HepG2 (cell line): ENCODE results near the gene MAJIN. TPM values are rescaled to one million over a fixed set of nuclear protein-coding genes. Genes with fewer than 3 reads are reported as not detected.

Experiments used
- ATAC-seq: fragments of 200-7000 bp; cut with Tn5 transposase; 3 replicates; pipeline ENCODE4 v1.9.1; 2020; ENCODE audit warnings: mild to moderate bottlenecking, moderate library complexity
- BruUV-seq: library from RNA; stranded (reverse); fragments of 400-500 nt; replicated peaks from 2 replicates; lab custom pipeline; 2021; lab: Mats Ljungman, UMichigan
- CTCF ChIA-PET: fragments of 300-600 bp; formaldehyde crosslinking; extraction: SDS; loops from one replicate; lab custom pipeline; 2021; ENCODE audit warnings: low total read pairs, inconsistent platforms, low intra/inter-chr PET ratio; lab: Yijun Ruan, JAX
- POLR2A ChIA-PET: fragments of 350-600 bp; sonication (Branson Sonifier 250); formaldehyde crosslinking; loops from one replicate; lab custom pipeline; 2020; ENCODE audit warnings: antibody characterized with exemption, inconsistent platforms; lab: Yijun Ruan, JAX
- DNase-seq: peaks from one replicate; pipeline ENCODE4 v3.0.0-alpha.2; 2015; ENCODE audit warnings: low spot score
- FAIRE-seq: peaks from 3 replicates; lab custom pipeline; 2011; peaks lifted over from hg19 to GRCh38; lab: Jason Lieb, UNC
- H2AFZ ChIP-seq: one replicate; pipeline ENCODE4 v1.6.1; 2011; ENCODE audit warnings: low read length, inconsistent platforms
- H3K27ac ChIP-seq: fragments of 300-600 bp; 3 replicates; pipeline ENCODE4 v1.8.0; 2011; ENCODE audit warnings: mixed run types, mild to moderate bottlenecking, mixed read lengths, low read length, inconsistent platforms; ENCODE audit not compliant: insufficient read depth; ENCODE audit errors: extremely low read length
- H3K27me3 ChIP-seq, 2 experiments: fragments of 200-600 bp in 1 of 2; 2 replicates in 1 of 2; 3 replicates in 1 of 2; pipeline versions ENCODE4 v1.6.0 to v1.8.0; 2011; ENCODE audit warnings: low read length in 2 of 2, mild to moderate bottlenecking in 2 of 2, moderate library complexity in 2 of 2, inconsistent platforms in 1 of 2; ENCODE audit not compliant: insufficient read depth in 2 of 2, control insufficient read depth in 1 of 2
- H3K36me3 ChIP-seq, 2 experiments: fragments of 200-600 bp in 1 of 2; replicated peaks in 1 of 2; 2 replicates in 1 of 2; 3 replicates in 1 of 2; pipeline versions ENCODE4 v1.5.1 to v1.8.0; 2011; ENCODE audit warnings: low read length in 2 of 2, inconsistent platforms in 1 of 2; ENCODE audit not compliant: insufficient read depth in 2 of 2, control insufficient read depth in 1 of 2
- H3K4me1 ChIP-seq: 2 replicates; pipeline ENCODE4 v1.5.1; 2012; ENCODE audit warnings: low read length, inconsistent platforms; ENCODE audit not compliant: insufficient read depth
- H3K4me2 ChIP-seq: 2 replicates; pipeline ENCODE4 v1.6.0; 2011; ENCODE audit warnings: low read depth, low read length, inconsistent platforms
- H3K4me3 ChIP-seq, 3 experiments: fragments of 200-600 bp in 1 of 3; sonication (generic), shearing (Covaris generic) in 1 of 3; replicated peaks in 1 of 3; 2 replicates each; pipeline ENCODE4 v1.5.1; 2011 to 2016; ENCODE audit warnings: low read length in 3 of 3, inconsistent platforms in 2 of 3, low read depth in 2 of 3, mild to moderate bottlenecking in 2 of 3, control low read depth in 1 of 3, mixed read lengths in 1 of 3; ENCODE audit not compliant: insufficient read depth in 1 of 3
- H3K79me2 ChIP-seq: one replicate; pipeline ENCODE4 v1.6.1; 2011; ENCODE audit warnings: low read length, inconsistent platforms; ENCODE audit not compliant: insufficient read depth
- H3K9ac ChIP-seq: 2 replicates; pipeline ENCODE4 v1.6.0; 2011; ENCODE audit warnings: mild to moderate bottlenecking, low read depth, low read length, inconsistent platforms; ENCODE audit not compliant: insufficient read depth
- H3K9me3 ChIP-seq: 2 replicates; pipeline ENCODE4 v1.5.1; 2012; ENCODE audit warnings: mild to moderate bottlenecking, low read length
- H4K20me1 ChIP-seq: 2 replicates; pipeline ENCODE4 v1.6.0; 2011; ENCODE audit warnings: inconsistent platforms, mild to moderate bottlenecking, low read length, moderate library complexity; ENCODE audit not compliant: insufficient read depth
- AGO2 ChIP-seq: fragments of 200-400 bp; formaldehyde crosslinking; optimal IDR thresholded peaks from 2 replicates; pipeline ENCODE3; 2017; ENCODE audit warnings: mild to moderate bottlenecking, low read depth, low read length, moderate library complexity
- CREBL2 ChIP-seq: sonication (generic); formaldehyde crosslinking; IDR thresholded peaks from 2 replicates; pipeline ENCODE4 v1.8.1; 2023; ENCODE audit warnings: missing genetic modification reagents, mild to moderate bottlenecking, borderline replicate concordance
- PRMT3 ChIP-seq: sonication (generic); formaldehyde crosslinking; IDR thresholded peaks from 2 replicates; pipeline ENCODE4 v1.8.1; 2022; ENCODE audit warnings: low read depth, mild to moderate bottlenecking, moderate library complexity, missing genetic modification reagents, borderline replicate concordance
- SOX5 ChIP-seq: IDR thresholded peaks from 2 replicates; pipeline ENCODE4 v1.6.1; 2016; ENCODE audit warnings: borderline replicate concordance
- ZKSCAN8 ChIP-seq: IDR thresholded peaks from 2 replicates; pipeline ENCODE4 v1.6.1; 2016; ENCODE audit warnings: borderline replicate concordance, missing genetic modification reagents, missing compliant biosample characterization
- ZNF280B ChIP-seq: sonication (generic); formaldehyde crosslinking; IDR thresholded peaks from 2 replicates; pipeline ENCODE4 v1.5.0; 2020; ENCODE audit warnings: missing genetic modification reagents, mild to moderate bottlenecking, borderline replicate concordance
- WGBS: methylation state at CpG from one replicate; pipeline ENCODE4 v1.1.6; 2017; ENCODE audit warnings: low lambda C conversion rate; 5-methylcytosine and 5-hydroxymethylcytosine counted together
- in situ Hi-C: cut with HindIII; loops from 2 replicates; pipeline ENCODE4 v1.10.0; 2017; ENCODE audit warnings: low pct_unique_long_range_greater_than_20kb; ENCODE audit not compliant: extremely low pct_ligation_motif_present
- intact Hi-C: fragments of 100-400 bp; cut with micrococcal nuclease; formaldehyde crosslinking; loops from one replicate; pipeline ENCODE4 v1.10.0; 2022; ENCODE audit not compliant: unreplicated experiment
- polyA plus RNA-seq, 8 experiments: library from polyadenylated mRNA; depleted of rRNA in 3 of 8; stranded (reverse) in 7 of 8; unstranded in 1 of 8; fragments of >200 nt; fragmentation: Illumina TruSeq in 4 of 8; extraction: Trizol in 4 of 8; gene quantifications; 2 replicates each; pipeline versions ENCODE4 v1.2.1 to v1.2.3, GENCODE V29; 2011 to 2016; ENCODE audit warnings: low read depth in 4 of 8, missing spikeins in 1 of 8, mixed read lengths in 1 of 8; ENCODE audit not compliant: insufficient read depth in 1 of 8
- total RNA-seq, 5 experiments: library from RNA; depleted of rRNA; stranded (reverse); fragments of >200 nt; fragmentation: Illumina TruSeq; extraction: Trizol; gene quantifications; 2 replicates each; pipeline ENCODE4 v1.2.3, GENCODE V29; 2016; ENCODE audit warnings: low read depth in 1 of 5
- TF ChIP-seq, protein P1 (sequence below): sonication (generic); formaldehyde crosslinking; IDR thresholded peaks from 2 replicates; pipeline ENCODE4 v1.5.0; 2020; ENCODE audit warnings: mild to moderate bottlenecking, missing genetic modification reagents, borderline replicate concordance

MAJIN gene
- total and polyA plus RNA-seq, 2 of the 13 experiments (the other 11 are each of a cell fraction or from before 2014, with no cell fraction given), result not detected

- Histone ChIP-seq H3K27me3 (no peaks in the 10 kb centered on the region), H3K4me3 (no peak overlapping the region), H3K4me1 (peaks cover 69% of the 10 kb centered on the region), H3K27ac (no peak overlapping the region), H3K4me2 (no peak overlapping the region), H3K9me3 (no peaks in the 10 kb centered on the region), H3K36me3 (no peaks in the 10 kb centered on the region), H3K79me2 (no peaks in the 10 kb centered on the region), H3K9ac (no peak overlapping the region), H2AFZ (no peak overlapping the region), H4K20me1 (no peaks in the 10 kb centered on the region)
- in situ Hi-C loops (no loop called here), intact Hi-C loops (no loop called here)
- ATAC-seq (no peak), DNase-seq (no peak), FAIRE-seq (no peak)
- 100% methylated on average over 6 of the region's 11 CpGs for WGBS
- BruUV-seq, result no TSS peak
- CTCF ChIA-PET, result no interaction called here
- TF ChIP-seq ZNF280B (CRISPR knock-in tag), result peak; percentile 45; the same call in 1 of the 2 replicates
- TF ChIP-seq ZKSCAN8, result no peak
- TF ChIP-seq CREBL2, result no peak
- no peak for TF ChIP-seq SOX5 (CRISPR knock-in tag)
- peak; percentile 25 for TF ChIP-seq AGO2
- TF ChIP-seq, protein P1, sequence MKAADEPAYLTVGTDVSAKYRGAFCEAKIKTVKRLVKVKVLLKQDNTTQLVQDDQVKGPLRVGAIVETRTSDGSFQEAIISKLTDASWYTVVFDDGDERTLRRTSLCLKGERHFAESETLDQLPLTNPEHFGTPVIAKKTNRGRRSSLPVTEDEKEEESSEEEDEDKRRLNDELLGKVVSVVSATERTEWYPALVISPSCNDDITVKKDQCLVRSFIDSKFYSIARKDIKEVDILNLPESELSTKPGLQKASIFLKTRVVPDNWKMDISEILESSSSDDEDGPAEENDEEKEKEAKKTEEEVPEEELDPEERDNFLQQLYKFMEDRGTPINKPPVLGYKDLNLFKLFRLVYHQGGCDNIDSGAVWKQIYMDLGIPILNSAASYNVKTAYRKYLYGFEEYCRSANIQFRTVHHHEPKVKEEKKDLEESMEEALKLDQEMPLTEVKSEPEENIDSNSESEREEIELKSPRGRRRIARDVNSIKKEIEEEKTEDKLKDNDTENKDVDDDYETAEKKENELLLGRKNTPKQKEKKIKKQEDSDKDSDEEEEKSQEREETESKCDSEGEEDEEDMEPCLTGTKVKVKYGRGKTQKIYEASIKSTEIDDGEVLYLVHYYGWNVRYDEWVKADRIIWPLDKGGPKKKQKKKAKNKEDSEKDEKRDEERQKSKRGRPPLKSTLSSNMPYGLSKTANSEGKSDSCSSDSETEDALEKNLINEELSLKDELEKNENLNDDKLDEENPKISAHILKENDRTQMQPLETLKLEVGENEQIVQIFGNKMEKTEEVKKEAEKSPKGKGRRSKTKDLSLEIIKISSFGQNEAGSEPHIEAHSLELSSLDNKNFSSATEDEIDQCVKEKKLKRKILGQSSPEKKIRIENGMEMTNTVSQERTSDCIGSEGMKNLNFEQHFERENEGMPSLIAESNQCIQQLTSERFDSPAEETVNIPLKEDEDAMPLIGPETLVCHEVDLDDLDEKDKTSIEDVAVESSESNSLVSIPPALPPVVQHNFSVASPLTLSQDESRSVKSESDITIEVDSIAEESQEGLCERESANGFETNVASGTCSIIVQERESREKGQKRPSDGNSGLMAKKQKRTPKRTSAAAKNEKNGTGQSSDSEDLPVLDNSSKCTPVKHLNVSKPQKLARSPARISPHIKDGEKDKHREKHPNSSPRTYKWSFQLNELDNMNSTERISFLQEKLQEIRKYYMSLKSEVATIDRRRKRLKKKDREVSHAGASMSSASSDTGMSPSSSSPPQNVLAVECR, result no peak
- no peak for TF ChIP-seq PRMT3 (CRISPR knock-in tag)
- POLR2A ChIA-PET, result interaction anchor here (1.4 kb wide), 1 partner anchor 19 kb away, joined by 4 read pairs; the partner anchor contains the start of gene SAC3D1
These were observed 49.6 kb upstream of the MAJIN start for GRCh38 chr11:65021509-65021908.
